SK-MEL-5 (cell line): ENCODE data around the gene CSF3. TPM values are rescaled to one million over a fixed set of nuclear protein-coding genes. Genes with fewer than 3 reads are reported as not detected.
A peak's percentile ranks its signal among the peaks of the same experiment; 100 is the strongest.

Experiments
- DNase-seq: peaks from one replicate; pipeline ENCODE4 v3.0.0-alpha.2; 2016; ENCODE audit warnings: low read depth, low spot score
- in situ Hi-C: cut with HindIII; loops from 2 replicates; pipeline ENCODE4 v1.10.0; 2016; ENCODE audit warnings: low sequenced_read_pairs, high pct_unique_total_duplicates, low pct_unique_long_range_greater_than_20kb
- polyA plus RNA-seq, 2 experiments: library from polyadenylated mRNA; depleted of rRNA; stranded (reverse); fragments of >200 nt; gene quantifications; 2 replicates each; pipeline ENCODE4 v1.2.3, GENCODE V29; 2015
- total RNA-seq: library from RNA; depleted of rRNA; stranded (reverse); fragments of >200 nt; shearing (Covaris generic); gene quantifications from 2 replicates; pipeline ENCODE4 v1.2.3, GENCODE V29; 2014; rRNA removed

Gene CSF3
- not detected in 2 replicates for total RNA-seq
- polyA plus RNA-seq (2015; cell fraction: cytosol; rRNA removed), result 0.06 TPM in 1 of 2 replicates, not detected in the other
- polyA plus RNA-seq (2015; cell fraction: nucleus; rRNA removed), result not detected in 2 replicates

- no peak for DNase-seq
- in situ Hi-C loops, result no loop called here
Observed at GRCh38 chr17:40015005-40015997, at the start of gene CSF3. TSS of gene CSF3 (plus strand) at chr17:40015440. CDS start at chr17:40015475, 35 bp downstream.

- in situ Hi-C loops, result no loop called here
- DNase-seq, result no peak
Observed at GRCh38 chr17:39966771-39967170, 48.5 kb upstream of the CSF3 start.

- in situ Hi-C loops, result no loop called here
- DNase-seq, result no peak
Observed at GRCh38 chr17:39968761-39969160, 46.5 kb upstream of the CSF3 start.

GRCh38 chr17:39969375-39969774 lies 45.9 kb upstream of the CSF3 start:
- DNase-seq, result no peak
- in situ Hi-C loops, result no loop called here

GRCh38 chr17:39970157-39970692 lies 45.0 kb upstream of the CSF3 start:
- in situ Hi-C loops, result no loop called here

GRCh38 chr17:39971076-39971603 lies 44.1 kb upstream of the CSF3 start:
- no peak for DNase-seq
- in situ Hi-C loops, result no loop called here

More at GRCh38 chr17:39970157-39970692, 45.0 kb upstream of the CSF3 start:
- no peak for DNase-seq

- in situ Hi-C loops, result no loop called here
- DNase-seq, result no peak
Observed at GRCh38 chr17:39972271-39972670, 43.0 kb upstream of the CSF3 start.

- in situ Hi-C loops, result no loop called here
- DNase-seq, result no peak
Observed at GRCh38 chr17:39973496-39973895, 41.7 kb upstream of the CSF3 start.

- DNase-seq, result no peak
- in situ Hi-C loops, result no loop called here
Observed at GRCh38 chr17:39974433-39974832, 40.8 kb upstream of the CSF3 start.

GRCh38 chr17:39975801-39976200 lies 39.4 kb upstream of the CSF3 start:
- in situ Hi-C loops, result loop anchor here (25.0 kb wide), 1 partner anchor 112 kb away; no protein-coding TSS in a partner anchor
- no peak for DNase-seq

GRCh38 chr17:39979016-39979670 lies 36.1 kb upstream of the CSF3 start:
- in situ Hi-C loops, result loop anchor here (25.0 kb wide), 1 partner anchor 108 kb away; no protein-coding TSS in a partner anchor
- DNase-seq, result no peak

GRCh38 chr17:39979893-39980350 lies 35.3 kb upstream of the CSF3 start:
- DNase-seq, result peak; percentile 42
- in situ Hi-C loops, result loop anchor here (25.0 kb wide), 1 partner anchor 107 kb away; no protein-coding TSS in a partner anchor

GRCh38 chr17:39980351-39981206 lies 34.7 kb upstream of the CSF3 start, which contains the start of gene PSMD3:
TSS of gene PSMD3 (plus strand) at chr17:39980807. CDS start at chr17:39980971, 164 bp downstream.
- DNase-seq, result peak; percentile 100
- in situ Hi-C loops, result loop anchor here (25.0 kb wide), 1 partner anchor 107 kb away; no protein-coding TSS in a partner anchor

GRCh38 chr17:39981207-39981741 lies 34.0 kb upstream of the CSF3 start:
- in situ Hi-C loops, result loop anchor here (25.0 kb wide), 1 partner anchor 106 kb away; no protein-coding TSS in a partner anchor
- no peak for DNase-seq

- DNase-seq, result no peak
- in situ Hi-C loops, result loop anchor here (25.0 kb wide), 1 partner anchor 105 kb away; no protein-coding TSS in a partner anchor
Observed at GRCh38 chr17:39981766-39982375, 33.4 kb upstream of the CSF3 start.
